Sciatic nerve (tissue), 2 donors: ENCODE data around the gene PNMA3. TPM values are rescaled to one million over a fixed set of nuclear protein-coding genes. Genes with fewer than 3 reads are reported as not detected.
A peak's percentile ranks its signal among the peaks of the same experiment; 100 is the strongest.
"Not testable (repeated sequence)": the region's sequence is repeated elsewhere in the genome, so short reads cannot be mapped to it uniquely, and the experiment has no call there.

Experiments
- ATAC-seq: fragments of 200-7000 bp; cut with Tn5 transposase; one replicate; pipeline ENCODE4 v1.9.1; 2020; ENCODE audit warnings: mild to moderate bottlenecking, moderate library complexity
- DNase-seq: peaks from one replicate; pipeline ENCODE4 v3.0.0-alpha.2; 2020; ENCODE audit warnings: low spot score
- intact Hi-C: fragments of 100-400 bp; cut with DNase I; formaldehyde crosslinking; loops from one replicate; pipeline ENCODE4 v1.14.2; 2022
- total RNA-seq: library from RNA; stranded (reverse); fragmentation: NEBNext Ultra II Directional; extraction: Animal tissue kit (Norgen Biotek cat#: 25700); gene quantifications from one replicate; pipeline ENCODE4 v1.2.1, GENCODE V29; 2021
- donor health status: DM: no; HTN: no; CAD: no.
- donor health status: DM: no; HTN: no; CAD: no.

Gene PNMA3
- total RNA-seq, result 1.1 TPM

- ATAC-seq, result peak; percentile 49
- intact Hi-C loops, result no loop called here
- DNase-seq, result no peak
These were observed at the start of gene PNMA3 for GRCh38 chrX:153055871-153056749. TSS of gene PNMA3 (plus strand) at chrX:153056470. CDS start at chrX:153057056, 586 bp downstream.

- ATAC-seq, DNase-seq, intact Hi-C loops: not testable (repeated sequence)
These were observed 39.1 kb upstream of the PNMA3 start for GRCh38 chrX:153017174-153017573.

DNA sequence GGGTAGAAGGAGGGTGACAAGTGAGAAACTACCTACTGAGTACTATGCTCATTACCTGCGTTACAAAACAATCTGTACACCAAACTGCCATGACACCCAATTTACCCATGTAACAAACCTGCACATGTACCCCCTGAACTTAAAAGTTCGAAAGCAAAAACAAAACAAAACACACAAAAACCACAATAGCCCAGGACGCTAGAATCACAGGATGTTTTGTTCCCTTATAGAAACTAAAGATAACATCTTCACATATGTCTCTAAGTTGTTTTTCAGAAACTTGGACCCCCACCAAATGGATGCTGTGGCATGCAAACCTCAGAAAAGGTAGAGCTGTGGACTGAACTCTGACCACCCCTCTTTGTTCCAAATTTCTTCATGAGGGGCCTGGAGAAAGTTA lies 37.1 kb upstream of the PNMA3 start:
- intact Hi-C loops, result no loop called here
- ATAC-seq (no peak), DNase-seq (no peak)

GRCh38 chrX:153026501-153026900 lies 29.8 kb upstream of the PNMA3 start:
- DNase-seq, intact Hi-C loops, ATAC-seq: not testable (repeated sequence)

DNA sequence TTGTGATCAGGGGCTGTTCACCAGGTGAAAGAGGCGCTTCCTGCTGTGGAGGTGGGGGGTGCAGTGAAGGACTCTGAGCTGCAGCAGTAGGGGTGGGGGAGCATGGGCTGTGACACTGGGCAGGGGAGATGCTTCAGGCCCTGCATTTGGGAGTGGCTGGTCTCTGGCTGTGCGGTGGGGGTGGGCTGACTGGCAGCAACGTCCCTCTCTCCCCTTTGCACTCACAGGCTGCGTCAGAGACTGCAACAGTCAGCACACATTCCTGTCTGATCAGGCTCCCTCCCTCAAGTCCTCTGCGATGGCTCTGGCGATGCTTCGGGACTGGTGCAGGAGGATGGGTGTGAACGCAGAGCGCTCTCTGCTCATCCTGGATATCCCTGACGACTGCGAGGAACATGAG lies 27.8 kb upstream of the PNMA3 start:
- DNase-seq, ATAC-seq, intact Hi-C loops: not testable (repeated sequence)

GRCh38 chrX:153029162-153029561 lies 27.1 kb upstream of the PNMA3 start:
- ATAC-seq (no peak), DNase-seq (no peak)
- intact Hi-C loops, result no loop called here

GRCh38 chrX:153029875-153030274 lies 26.4 kb upstream of the PNMA3 start:
- ATAC-seq, result no peak
- intact Hi-C loops, result no loop called here
- no peak for DNase-seq

- intact Hi-C loops, result no loop called here
- ATAC-seq (no peak), DNase-seq (no peak)
These were observed 25.5 kb upstream of the PNMA3 start for GRCh38 chrX:153030801-153031200.

- peak; percentile 88 for ATAC-seq
- DNase-seq, result peak; percentile 82
- intact Hi-C loops, result no loop called here
These were observed 23.7 kb upstream of the PNMA3 start for GRCh38 chrX:153032397-153033118.

GRCh38 chrX:153049093-153049492 lies 7.2 kb upstream of the PNMA3 start:
- no peak for ATAC-seq
- intact Hi-C loops, result no loop called here
- DNase-seq, result no peak

- ATAC-seq, result no peak
These were observed 3.7 kb upstream of the PNMA3 start for GRCh38 chrX:153052534-153052933.

GRCh38 chrX:153057281-153057680 lies 1.0 kb downstream of the PNMA3 start:
- intact Hi-C loops, result no loop called here
- no peak for ATAC-seq

More at GRCh38 chrX:153052534-153052933, 3.7 kb upstream of the PNMA3 start:
- intact Hi-C loops, result no loop called here
- DNase-seq, result no peak

DNA sequence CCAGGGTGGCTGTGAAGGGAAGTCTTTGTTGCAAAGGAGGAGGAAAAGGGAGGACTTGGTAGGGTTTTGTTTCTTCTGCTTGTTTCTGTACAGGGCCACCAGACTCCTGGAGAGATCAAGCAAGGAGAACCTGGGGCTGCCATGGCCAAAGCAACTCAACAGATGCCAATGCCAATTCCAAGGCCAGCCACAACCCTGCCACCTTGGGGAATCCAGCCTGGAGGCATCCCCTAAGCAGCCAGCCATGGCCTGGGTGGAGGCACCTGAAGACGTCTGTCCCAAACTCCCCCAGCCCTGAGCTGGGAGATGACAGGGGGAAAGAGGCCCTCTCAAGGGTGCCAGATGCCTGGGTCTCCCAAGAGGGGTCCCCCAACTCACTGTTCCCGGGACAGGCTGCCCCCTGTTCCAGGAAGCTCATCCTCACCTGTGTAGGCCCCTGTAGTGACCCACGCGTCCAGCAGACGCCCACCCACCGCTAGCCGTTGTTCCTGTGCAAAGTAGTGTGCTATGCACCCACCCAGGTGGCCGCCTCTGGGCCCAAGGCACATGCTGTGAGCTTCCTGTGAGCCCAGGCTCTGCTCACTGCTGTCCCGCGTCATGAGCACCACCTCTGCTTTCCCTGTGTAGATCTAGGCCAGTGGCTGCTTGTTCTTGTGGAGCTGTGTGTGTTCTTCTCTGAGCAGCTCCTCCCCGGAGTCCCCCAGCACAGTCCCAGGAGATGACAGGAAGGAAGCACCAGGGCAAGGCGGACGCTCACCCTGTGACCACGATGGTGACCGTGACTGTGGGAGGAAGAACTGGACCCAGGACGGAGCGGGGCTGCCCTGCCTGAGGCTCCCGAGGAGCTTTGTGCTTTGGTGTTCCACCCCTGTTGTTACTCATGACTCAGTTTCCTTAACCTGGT lies 3.2 kb downstream of the PNMA3 start:
- no peak for DNase-seq
- intact Hi-C loops, result no loop called here
- no peak for ATAC-seq

More at GRCh38 chrX:153057281-153057680, 1.0 kb downstream of the PNMA3 start:
- DNase-seq, result no peak

- intact Hi-C loops, result no loop called here
- DNase-seq, result no peak
- ATAC-seq, result no peak
These were observed 3.8 kb downstream of the PNMA3 start for GRCh38 chrX:153060095-153060445.

GRCh38 chrX:153061732-153062131 lies 5.5 kb downstream of the PNMA3 start:
- intact Hi-C loops, result no loop called here
- ATAC-seq, result no peak

GRCh38 chrX:153063315-153063714 lies 7.0 kb downstream of the PNMA3 start:
- intact Hi-C loops, result no loop called here
- DNase-seq (no peak), ATAC-seq (no peak)

More at GRCh38 chrX:153061732-153062131, 5.5 kb downstream of the PNMA3 start:
- DNase-seq, result no peak

DNA sequence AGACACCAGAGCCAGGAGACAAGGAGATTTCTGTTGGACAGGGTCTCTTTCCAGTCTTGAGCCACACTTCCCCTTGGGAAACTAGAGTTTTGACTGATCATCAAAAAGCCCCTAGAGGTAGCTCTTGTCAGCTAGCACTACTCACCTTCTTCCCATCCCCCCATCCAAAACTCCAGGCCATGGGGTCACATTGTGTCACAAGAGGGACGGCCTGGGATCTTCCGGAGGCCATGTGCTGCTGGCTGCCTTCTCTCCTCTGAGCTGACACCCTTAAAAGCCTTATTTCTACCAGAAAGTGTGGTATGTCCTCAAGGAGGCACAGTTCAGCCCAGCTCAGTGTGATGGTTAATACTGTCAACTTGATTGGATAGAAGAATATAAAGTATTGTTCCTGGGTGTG lies 7.8 kb downstream of the PNMA3 start:
- ATAC-seq, result no peak
- intact Hi-C loops, result no loop called here
- no peak for DNase-seq

- DNase-seq (no peak), ATAC-seq (no peak)
- intact Hi-C loops, result no loop called here
These were observed 9.1 kb downstream of the PNMA3 start for GRCh38 chrX:153065389-153065788.

- ATAC-seq, DNase-seq, intact Hi-C loops: not testable (repeated sequence)
These were observed 10.1 kb downstream of the PNMA3 start for GRCh38 chrX:153066402-153066801.
